Epithelial cell of esophagus (primary cell): Measurements from ENCODE around the gene AMN.

Source experiments
- DNase-seq: peaks from one replicate; pipeline ENCODE4 v3.0.0; 2010; ENCODE audit warnings: low read depth
- H3K4me3 ChIP-seq: 2 replicates; pipeline ENCODE4 v1.5.1; 2011; ENCODE audit warnings: mild to moderate bottlenecking, low read length, control low read depth
- CTCF ChIP-seq: IDR thresholded peaks from 2 replicates; pipeline ENCODE4 v1.5.1; 2011; ENCODE audit warnings: low read depth, mild to moderate bottlenecking, low read length, control low read depth, inconsistent platforms; ENCODE audit not compliant: insufficient read depth; ENCODE audit errors: missing control alignments

The AMN gene

GRCh38 chr14:102932484-102933248 is 10.2 kb downstream of the AMN start:
- no peak for TF ChIP-seq CTCF
- DNase-seq: no peak
- H3K4me3 ChIP-seq: no peak overlapping the region

GRCh38 chr14:102933618-102934231 is 11.3 kb downstream of the AMN start:
- TF ChIP-seq CTCF: no peak
- DNase-seq: no peak
- H3K4me3 ChIP-seq: no peak overlapping the region

- H3K4me3 ChIP-seq: no peak overlapping the region
- DNase-seq: no peak
- TF ChIP-seq CTCF: no peak
Observed at GRCh38 chr14:102935756-102936155, 13.3 kb downstream of the AMN start.

GRCh38 chr14:102937331-102938175 is 15.1 kb downstream of the AMN start:
- DNase-seq: no peak
- no peak overlapping the region for H3K4me3 ChIP-seq
- no peak for TF ChIP-seq CTCF

- no peak for DNase-seq
- no peak overlapping the region for H3K4me3 ChIP-seq
Observed at GRCh38 chr14:102938191-102938590, 15.7 kb downstream of the AMN start.

GRCh38 chr14:102939329-102939728 is 16.9 kb downstream of the AMN start:
- no peak for TF ChIP-seq CTCF
- no peak overlapping the region for H3K4me3 ChIP-seq
- no peak for DNase-seq

More at GRCh38 chr14:102938191-102938590, 15.7 kb downstream of the AMN start:
- no peak for TF ChIP-seq CTCF
